WTC11 (cell line): ENCODE results near the gene KIAA0930. TPM values are rescaled to one million over a fixed set of nuclear protein-coding genes. Genes with fewer than 3 reads are reported as not detected.

ENCODE experiments used
- ATAC-seq: fragments of 200-7000 bp; cut with Tn5 transposase; 2 replicates; pipeline ENCODE4 v1.10.0; 2021; ENCODE audit warnings: mild to moderate bottlenecking, moderate library complexity
- CTCF ChIA-PET: fragments of 300-600 bp; sonication (Branson Sonifier 250); formaldehyde crosslinking; loops from one replicate; lab custom pipeline; 2021; ENCODE audit warnings: antibody characterized with exemption; lab: Charles Lee
- POLR2A ChIA-PET: fragments of 350-600 bp; sonication (Branson Sonifier 250); formaldehyde crosslinking; loops from one replicate; lab custom pipeline; 2021; ENCODE audit warnings: antibody characterized with exemption; lab: Charles Lee
- DNase-seq: peaks from one replicate; pipeline ENCODE4 v3.0.0; 2021; ENCODE audit warnings: low spot score
- H3K27ac Mint-ChIP-seq: 2 replicates; pipeline ENCODE4 v1.8.0; 2021; ENCODE audit warnings: mixed read lengths
- H3K27me3 Mint-ChIP-seq: 2 replicates; pipeline ENCODE4 v1.8.0; 2021; ENCODE audit warnings: low read depth, mild to moderate bottlenecking, moderate library complexity, mixed read lengths
- H3K36me3 Mint-ChIP-seq: 2 replicates; pipeline ENCODE4 v1.8.0; 2021; ENCODE audit warnings: mixed read lengths
- H3K4me1 Mint-ChIP-seq: 2 replicates; pipeline ENCODE4 v1.8.0; 2022; ENCODE audit warnings: mixed read lengths
- H3K4me3 Mint-ChIP-seq: 2 replicates; pipeline ENCODE4 v1.8.0; 2021; ENCODE audit warnings: mild to moderate bottlenecking, moderate library complexity, mixed read lengths
- H3K9me3 Mint-ChIP-seq: 2 replicates; pipeline ENCODE4 v1.8.0; 2021; ENCODE audit warnings: mixed read lengths
- CBFB ChIP-seq: sonication (generic); formaldehyde crosslinking; IDR thresholded peaks from 2 replicates; pipeline ENCODE4 v1.8.1; 2022; ENCODE audit warnings: mild to moderate bottlenecking, low read depth, missing genetic modification reagents
- CREB1 ChIP-seq: sonication (generic); formaldehyde crosslinking; IDR thresholded peaks from 2 replicates; pipeline ENCODE4 v1.8.0; 2023; ENCODE audit warnings: mild to moderate bottlenecking, missing genetic modification reagents
- CREM ChIP-seq: sonication (generic); formaldehyde crosslinking; IDR thresholded peaks from 2 replicates; pipeline ENCODE4 v1.8.1; 2022; ENCODE audit warnings: mild to moderate bottlenecking, missing genetic modification reagents, moderate library complexity
- E2F4 ChIP-seq: sonication (generic); formaldehyde crosslinking; IDR thresholded peaks from 2 replicates; pipeline ENCODE4 v1.8.1; 2022; ENCODE audit warnings: low read depth, mild to moderate bottlenecking, moderate library complexity, missing genetic modification reagents, borderline replicate concordance
- E2F5 ChIP-seq: sonication (generic); formaldehyde crosslinking; IDR thresholded peaks from 2 replicates; pipeline ENCODE4 v1.8.1; 2022; ENCODE audit warnings: mild to moderate bottlenecking, moderate library complexity, missing genetic modification reagents
- ESRRA ChIP-seq: sonication (generic); formaldehyde crosslinking; IDR thresholded peaks from 2 replicates; pipeline ENCODE4 v1.8.1; 2022; ENCODE audit warnings: mild to moderate bottlenecking, missing genetic modification reagents, borderline replicate concordance
- ETV6 ChIP-seq: sonication (generic); formaldehyde crosslinking; IDR thresholded peaks from 2 replicates; pipeline ENCODE4 v1.8.1; 2022; ENCODE audit warnings: mild to moderate bottlenecking, missing genetic modification reagents
- GRHL2 ChIP-seq: fragments of 250-450 bp; sonication (Bioruptor Pico); IDR thresholded peaks from 2 replicates; pipeline ENCODE4 v1.8.0; 2022; ENCODE audit warnings: mild to moderate bottlenecking, moderate library complexity; ENCODE audit not compliant: insufficient replicate concordance, severe bottlenecking
- HMGXB4 ChIP-seq: sonication (generic); formaldehyde crosslinking; IDR thresholded peaks from 2 replicates; pipeline ENCODE4 v1.8.1; 2023; ENCODE audit warnings: mild to moderate bottlenecking, moderate library complexity, missing genetic modification reagents
- IRF2 ChIP-seq: sonication (generic); formaldehyde crosslinking; IDR thresholded peaks from 2 replicates; pipeline ENCODE4 v1.8.0; 2022; ENCODE audit warnings: low read depth, missing genetic modification reagents, borderline replicate concordance
- MYBL2 ChIP-seq: sonication (generic); formaldehyde crosslinking; IDR thresholded peaks from 2 replicates; pipeline ENCODE4 v1.8.1; 2023; ENCODE audit warnings: mild to moderate bottlenecking, moderate library complexity, missing genetic modification reagents
- NFATC4 ChIP-seq: fragments of 250-450 bp; sonication (Bioruptor Pico); IDR thresholded peaks from 2 replicates; pipeline ENCODE4 v1.9.0; 2021; ENCODE audit warnings: mild to moderate bottlenecking
- SOX15 ChIP-seq: fragments of 250-450 bp; sonication (Bioruptor Pico); IDR thresholded peaks from 2 replicates; pipeline ENCODE4 v1.9.0; 2021; ENCODE audit warnings: mild to moderate bottlenecking
- SP1 ChIP-seq: sonication (generic); formaldehyde crosslinking; conservative IDR thresholded peaks from 2 replicates; pipeline ENCODE4 v1.8.1; 2022; ENCODE audit warnings: missing genetic modification reagents
- TEAD1 ChIP-seq: sonication (generic); formaldehyde crosslinking; IDR thresholded peaks from 2 replicates; pipeline ENCODE4 v1.8.0; 2022; ENCODE audit warnings: mild to moderate bottlenecking, missing genetic modification reagents
- USF1 ChIP-seq: sonication (generic); formaldehyde crosslinking; IDR thresholded peaks from 2 replicates; pipeline ENCODE4 v1.8.0; 2022; ENCODE audit warnings: mild to moderate bottlenecking, missing genetic modification reagents
- USF2 ChIP-seq: sonication (generic); formaldehyde crosslinking; IDR thresholded peaks from 2 replicates; pipeline ENCODE4 v1.8.1; 2023; ENCODE audit warnings: mild to moderate bottlenecking, missing genetic modification reagents, moderate library complexity
- ZNF121 ChIP-seq: sonication (generic); formaldehyde crosslinking; IDR thresholded peaks from 2 replicates; pipeline ENCODE4 v1.8.0; 2023; ENCODE audit warnings: missing genetic modification reagents
- ZNF138 ChIP-seq: sonication (generic); formaldehyde crosslinking; conservative IDR thresholded peaks from 2 replicates; pipeline ENCODE4 v1.8.1; 2022; ENCODE audit warnings: mild to moderate bottlenecking, moderate library complexity, missing genetic modification reagents
- ZSCAN18 ChIP-seq: fragments of 250-450 bp; sonication (Bioruptor Pico); IDR thresholded peaks from 2 replicates; pipeline ENCODE4 v2.1.2; 2022; ENCODE audit warnings: mild to moderate bottlenecking, moderate library complexity
- total RNA-seq: library from RNA; stranded (reverse); gene quantifications from 3 replicates; pipeline ENCODE4 v1.2.3, GENCODE V29; 2021

The KIAA0930 gene
- total RNA-seq, 1 experiment from 2014 or later = 62.1 TPM

- Mint-ChIP-seq H3K27me3 (no peaks in the 10 kb centered on the region), H3K4me1 (no peaks in the 10 kb centered on the region), H3K4me3 (no peak overlapping the region), H3K27ac (no peak overlapping the region; the same call in 1 of the 2 replicates), H3K9me3 (peaks cover 2% of the 10 kb centered on the region; the same call in 1 of the 2 replicates), H3K36me3 (peaks cover 4% of the 10 kb centered on the region; the same call in 1 of the 2 replicates)
- ChIA-PET CTCF (no interaction called here), POLR2A (no interaction called here)
- DNase-seq (no peak), ATAC-seq (no peak)
- TF ChIP-seq HMGXB4 (CRISPR knock-in tag) (no peak), ZSCAN18 (no peak), ETV6 (CRISPR knock-in tag) (no peak), USF1 (CRISPR knock-in tag) (no peak)
- TF ChIP-seq, all 79 proteins: peak for 0
Measured at GRCh38 chr22:45151503-45151902, 89.2 kb downstream of the KIAA0930 start.

- H3K36me3 Mint-ChIP-seq = peaks cover 4% of the 10 kb centered on the region; the same call in 1 of the 2 replicates
- no peak overlapping the region for H3K4me3 Mint-ChIP-seq
- peaks cover 7% of the 10 kb centered on the region for H3K9me3 Mint-ChIP-seq
- no peak overlapping the region for H3K27ac Mint-ChIP-seq
- CTCF ChIA-PET = interaction anchor here (0.5 kb wide), 1 partner anchor 9 kb away, joined by 3 read pairs; no protein-coding TSS in a partner anchor
- TF ChIP-seq E2F5 = no peak
- no peak for TF ChIP-seq ZNF121
- TF ChIP-seq TEAD1 (CRISPR knock-in tag) = no peak
- TF ChIP-seq SP1 (CRISPR knock-in tag) = no peak
- no peak for TF ChIP-seq CREM (CRISPR knock-in tag)
- no peak for TF ChIP-seq NFATC4 (CRISPR knock-in tag)
- TF ChIP-seq ZNF138 = no peak
- no peak for TF ChIP-seq MYBL2 (CRISPR knock-in tag)
- TF ChIP-seq USF2 (CRISPR knock-in tag) = no peak
- TF ChIP-seq CREB1 (CRISPR knock-in tag) = no peak
- TF ChIP-seq GRHL2 (CRISPR knock-in tag) = no peak
- TF ChIP-seq SOX15 (CRISPR knock-in tag) = no peak
- no peaks in the 10 kb centered on the region for H3K27me3 Mint-ChIP-seq
- no peaks in the 10 kb centered on the region for H3K4me1 Mint-ChIP-seq
- ATAC-seq = no peak
- no peak for DNase-seq
- POLR2A ChIA-PET = no interaction called here
Measured at GRCh38 chr22:45150139-45150538, 90.6 kb downstream of the KIAA0930 start.

GRCh38 chr22:45149671-45150070 is 91.0 kb downstream of the KIAA0930 start:
- ATAC-seq = no peak
- Mint-ChIP-seq H3K27me3 (no peaks in the 10 kb centered on the region), H3K4me1 (no peaks in the 10 kb centered on the region), H3K36me3 (peaks cover 4% of the 10 kb centered on the region; the same call in 1 of the 2 replicates), H3K27ac (no peak overlapping the region), H3K4me3 (no peak overlapping the region), H3K9me3 (peaks cover 11% of the 10 kb centered on the region)
- ChIA-PET POLR2A (no interaction called here), CTCF (interaction anchor here (0.5 kb wide), 1 partner anchor 9 kb away, joined by 3 read pairs; no protein-coding TSS in a partner anchor)
- no peak for DNase-seq
- TF ChIP-seq E2F4 (no peak), USF1 (CRISPR knock-in tag) (no peak), IRF2 (CRISPR knock-in tag) (no peak), ESRRA (CRISPR knock-in tag) (no peak), CBFB (CRISPR knock-in tag) (no peak), E2F5 (no peak)
